MM.1S (cell line): ENCODE measurements around the gene NDFIP2.

Experiments
- CTCF ChIP-seq: fragments of 300-600 bp; sonication (generic); IDR thresholded peaks from 2 replicates; pipeline ENCODE4 v1.5.1; 2016; ENCODE audit warnings: antibody characterized with exemption, low read length, mixed read lengths
- EZH2 ChIP-seq: fragments of 300-600 bp; sonication (generic); optimal IDR thresholded peaks from 2 replicates; pipeline ENCODE3; 2017; ENCODE audit warnings: low read depth, mild to moderate bottlenecking, antibody characterized with exemption, low read length, mixed read lengths
- EZH2phosphoT487 ChIP-seq: fragments of 300-600 bp; sonication (generic); IDR thresholded peaks from 2 replicates; pipeline ENCODE4 v1.6.1; 2018; ENCODE audit warnings: antibody characterized with exemption, low read length

GRCh38 chr13:79448413-79448812 is 32.5 kb upstream of the NDFIP2 start:
- TF ChIP-seq CTCF (no peak), EZH2 (no peak), EZH2phosphoT487 (no peak)
